ENCODE data around the gene SIRPD. TPM values are rescaled to one million over a fixed set of nuclear protein-coding genes. Genes with fewer than 3 reads are reported as not detected.

The SIRPD gene
- total and polyA plus RNA-seq, 2 of the 8 experiments (the other 6 are each of a cell fraction or from before 2014, with no cell fraction given) = not detected

- no peaks in the 10 kb centered on the region for H3K23me2 ChIP-seq (ENCODE audit: low read depth, low read length)
- H3K23ac ChIP-seq (ENCODE audit: insufficient read length) = no peak overlapping the region
- H3K79me1 ChIP-seq (ENCODE audit: low read depth, low read length) = no peaks in the 10 kb centered on the region
- no peak overlapping the region for H3K9ac ChIP-seq (replicated peaks in 1 of 4; ENCODE audit: extremely low read depth in 1 of 4, low read depth in 3 of 4, low read length in 3 of 4)
- H4K8ac ChIP-seq (ENCODE audit: extremely low read depth, insufficient read depth, low read length) = no peak overlapping the region
- no peaks in the 10 kb centered on the region for H3K9me3 ChIP-seq (ENCODE audit: insufficient read depth in 2 of 2, low read depth in 1 of 2, low read length in 1 of 2)
- H3K4me1 ChIP-seq (replicated peaks in 1 of 4; ENCODE audit: control insufficient read depth in 3 of 4, insufficient read depth in 4 of 4, low read length in 3 of 4) = 0 out of 7 replicates have a peak, but pooled peaks cover 0 to 3% (median 0%) of the 10 kb centered on the region in 4 experiments
- no peak overlapping the region for H3K4ac ChIP-seq (replicated peaks; ENCODE audit: insufficient read length, low read depth, low read length)
- H3K4me3 ChIP-seq (ENCODE audit: extremely low read depth in 1 of 4, insufficient read depth in 2 of 4, low read depth in 3 of 4, low read length in 4 of 4) = no peak overlapping the region
- H2BK20ac ChIP-seq (ENCODE audit: low read length) = no peak overlapping the region
- no peak overlapping the region for H2BK5ac ChIP-seq (ENCODE audit: low read depth, low read length)
- no peaks in the 10 kb centered on the region for H3K79me2 ChIP-seq (ENCODE audit: control insufficient read depth in 1 of 2, insufficient read depth in 2 of 2, low read length in 2 of 2)
- no peak overlapping the region for H3K4me2 ChIP-seq (ENCODE audit: insufficient read depth in 1 of 2, low read depth in 2 of 2, low read length in 2 of 2)
- no peak overlapping the region for H3K14ac ChIP-seq (ENCODE audit: insufficient read length)
- H2BK120ac ChIP-seq (replicated peaks; ENCODE audit: low read depth, low read length) = no peak overlapping the region
- CTCF ChIA-PET (ENCODE audit: partially characterized antibody) = no interaction called here
- no peak for DNase-seq (ENCODE audit: low read depth in 1 of 2, low spot score in 2 of 2)
- H4K5ac ChIP-seq (ENCODE audit: insufficient read length, low read depth, low read length) = no peak overlapping the region
- no peak overlapping the region for H3K27ac ChIP-seq (ENCODE audit: low read depth, low read length)
- H3K36me3 ChIP-seq (ENCODE audit: control insufficient read depth in 2 of 4, insufficient read depth in 4 of 4, low read length in 3 of 4) = no peaks in the 10 kb centered on the region
- H3K18ac ChIP-seq (ENCODE audit: extremely low read depth, low read length) = no peak overlapping the region
- no peaks in the 10 kb centered on the region for H4K20me1 ChIP-seq (replicated peaks in 1 of 2; ENCODE audit: control insufficient read depth in 1 of 2, insufficient read depth in 2 of 2, low read length in 2 of 2)
- 83% methylated on average over 1 of the region's 1 CpG; no CpG with 5 or more reads in 1 of the 2 experiments for WGBS, 2 experiments (ENCODE audit: extremely low coverage in 1 of 2, insufficient coverage in 1 of 2, insufficient read length in 1 of 2, insufficient replicate concordance in 2 of 2, low coverage in 1 of 2, low lambda C conversion rate in 2 of 2, missing lambda C conversion rate in 1 of 2)
- H2AK5ac ChIP-seq (ENCODE audit: low read depth, low read length) = no peak overlapping the region
- H3K56ac ChIP-seq (replicated peaks; ENCODE audit: insufficient read length, low read depth, low read length) = no peak overlapping the region
- FAIRE-seq = no peak
- POLR2A ChIA-PET (ENCODE audit: partially characterized antibody) = no interaction called here
- H2BK15ac ChIP-seq (ENCODE audit: low read length) = no peak overlapping the region
- H3K27me3 ChIP-seq (replicated peaks in 1 of 4; ENCODE audit: control insufficient read depth in 3 of 4, extremely low read depth in 1 of 4, insufficient read depth in 3 of 4, low read length in 3 of 4) = peaks cover 0 to 2% (median 0%) of the 10 kb centered on the region in 4 experiments; a peak in 1 of 7 replicates
- no peak overlapping the region for H4K91ac ChIP-seq (replicated peaks; ENCODE audit: insufficient read length, low read length)
- no peak overlapping the region for H2AFZ ChIP-seq (ENCODE audit: low read length)
- H2BK12ac ChIP-seq (ENCODE audit: low read depth, low read length) = no peak overlapping the region
- TF ChIP-seq RXRA (IDR thresholded peaks at IDR 0.05; ENCODE audit: insufficient read depth, low read depth, low read length) (no peak), BACH1 (IDR thresholded peaks at IDR 0.05; ENCODE audit: low read length) (no peak), RBBP5 (IDR thresholded peaks at IDR 0.05; ENCODE audit: borderline replicate concordance, low read depth, low read length) (no peak), SP2 (IDR thresholded peaks at IDR 0.05; ENCODE audit: low read length) (no peak), KDM1A (IDR thresholded peaks at IDR 0.05; ENCODE audit: borderline replicate concordance, low read length) (no peak), NANOG (IDR thresholded peaks at IDR 0.05; ENCODE audit: insufficient read depth, low read depth, low read length, poor library complexity, severe bottlenecking) (no peak), YY1 (IDR thresholded peaks at IDR 0.05; ENCODE audit: low read depth, low read length) (no peak), TAF1 (IDR thresholded peaks at IDR 0.05; ENCODE audit: low read depth, low read length) (no peak), SIN3A (conservative IDR thresholded peaks at IDR 0.05 in 1 of 2, IDR thresholded peaks at IDR 0.05 in 1 of 2; ENCODE audit: low read depth in 1 of 2, low read length in 2 of 2) (no peak), SIX5 (IDR thresholded peaks at IDR 0.05; ENCODE audit: low read depth, low read length) (no peak), ATF2 (IDR thresholded peaks at IDR 0.05; ENCODE audit: low read length) (no peak), POU5F1 (IDR thresholded peaks at IDR 0.05; ENCODE audit: low read depth, low read length) (no peak), HDAC2 (IDR thresholded peaks at IDR 0.05; ENCODE audit: borderline replicate concordance in 1 of 2, low read depth in 2 of 2, low read length in 2 of 2) (no peak)
Measured at GRCh38 chr20:1568163-1568490, 10.6 kb upstream of the SIRPD start.

Data from H1 (cell line).